Umbilical cord (tissue), 2 donors: ENCODE data around the gene GULP1. TPM values are rescaled to one million over a fixed set of nuclear protein-coding genes. Genes with fewer than 3 reads are reported as not detected.

Experiments used
- DNase-seq: peaks from one replicate; pipeline ENCODE4 v3.0.0-alpha.2; 2015; ENCODE audit warnings: low spot score
- total RNA-seq: library from RNA; depleted of rRNA; stranded (reverse); fragments of >200 nt; gene quantifications from one replicate; pipeline ENCODE4 v1.2.3, GENCODE V29; 2014; ENCODE audit warnings: low replicate concordance; ENCODE audit not compliant: insufficient read depth

The GULP1 gene
- total RNA-seq, 1 donor from 2014 or later = 64.3 TPM

DNA sequence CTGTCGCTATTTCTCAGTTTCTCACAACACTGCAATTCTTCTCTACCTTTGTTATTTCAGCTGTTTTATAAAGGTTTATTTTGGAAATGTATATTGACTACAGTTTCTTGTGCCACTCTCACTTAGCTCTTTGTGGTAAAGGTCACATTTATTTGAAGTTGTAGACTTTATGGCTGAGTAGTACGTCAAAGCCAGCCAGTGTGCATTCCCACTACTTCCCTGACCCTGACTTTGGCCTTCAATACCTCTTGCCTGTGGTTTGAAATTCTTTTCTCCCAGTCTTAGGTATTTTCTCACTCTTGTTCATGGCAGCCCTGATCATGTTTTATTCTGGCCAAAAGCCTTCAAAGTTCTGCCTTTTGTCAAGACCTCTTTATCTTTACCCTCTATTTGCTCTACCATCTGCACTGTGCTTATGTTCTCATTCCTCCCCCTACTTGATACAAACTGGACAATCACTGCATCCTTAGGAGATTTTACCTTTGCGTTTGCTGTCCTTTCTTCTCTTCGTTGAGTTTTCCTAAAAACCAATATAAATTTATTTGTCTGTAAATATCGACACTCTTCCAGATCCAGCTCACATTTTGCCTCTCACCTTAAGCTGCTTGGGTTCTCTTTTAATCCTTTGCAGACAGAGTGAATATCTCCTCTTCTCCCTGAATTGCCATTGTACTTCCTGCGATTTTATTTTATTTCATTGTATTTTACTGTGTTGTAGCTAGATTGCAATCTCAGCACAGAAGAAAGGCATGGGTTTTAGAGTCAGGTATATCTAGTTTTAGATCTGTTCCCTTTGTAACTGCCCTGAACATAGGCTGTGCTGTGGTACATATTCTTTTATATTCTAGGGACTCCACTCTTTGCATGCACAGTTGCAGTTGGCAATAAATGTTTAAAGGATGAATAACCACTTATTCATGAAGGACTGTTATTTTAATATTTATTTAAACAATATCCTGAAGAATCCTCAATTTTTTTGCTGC, 31.2 kb downstream of the GULP1 start:
- no peak for DNase-seq

DNA sequence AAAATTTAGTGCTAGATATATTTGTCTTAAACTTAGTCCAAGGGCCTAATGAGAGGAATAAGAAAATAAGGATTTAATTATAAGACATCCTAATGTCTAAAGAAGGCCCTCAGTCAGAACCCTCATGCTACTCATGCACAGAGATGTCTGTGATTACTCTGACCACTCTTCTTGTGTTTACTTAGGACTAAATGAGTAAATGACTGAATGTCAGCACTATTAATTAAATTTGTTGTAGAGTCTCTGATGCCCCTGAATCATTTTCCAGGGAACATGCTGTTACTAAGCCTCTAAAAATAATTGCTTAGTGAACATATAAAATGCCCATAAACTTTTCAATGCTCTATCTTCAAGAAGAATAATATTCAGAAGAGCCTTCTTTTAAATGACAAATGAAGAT, 32.4 kb downstream of the GULP1 start:
- DNase-seq = no peak

DNA sequence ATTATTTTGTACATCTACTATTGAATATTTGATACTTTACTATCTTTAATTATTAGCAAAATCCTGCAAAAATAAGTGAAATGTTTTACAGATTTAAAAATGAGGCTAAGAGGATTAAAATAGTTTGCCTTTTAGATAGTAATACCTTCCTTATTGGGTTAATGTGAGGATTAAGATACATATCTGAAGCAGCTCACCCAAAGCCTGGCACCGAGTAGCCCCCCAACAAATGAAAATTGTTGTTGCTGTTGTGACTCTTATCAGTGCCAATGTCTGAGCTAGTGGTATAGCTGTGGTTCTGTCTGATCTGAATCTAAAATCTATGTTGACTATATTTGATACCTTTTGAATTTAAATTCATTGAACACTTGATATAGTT, 34.6 kb downstream of the GULP1 start:
- no peak for DNase-seq

GRCh38 chr2:188326669-188327301, 35.1 kb downstream of the GULP1 start:
- DNase-seq = peak; percentile 42

DNA sequence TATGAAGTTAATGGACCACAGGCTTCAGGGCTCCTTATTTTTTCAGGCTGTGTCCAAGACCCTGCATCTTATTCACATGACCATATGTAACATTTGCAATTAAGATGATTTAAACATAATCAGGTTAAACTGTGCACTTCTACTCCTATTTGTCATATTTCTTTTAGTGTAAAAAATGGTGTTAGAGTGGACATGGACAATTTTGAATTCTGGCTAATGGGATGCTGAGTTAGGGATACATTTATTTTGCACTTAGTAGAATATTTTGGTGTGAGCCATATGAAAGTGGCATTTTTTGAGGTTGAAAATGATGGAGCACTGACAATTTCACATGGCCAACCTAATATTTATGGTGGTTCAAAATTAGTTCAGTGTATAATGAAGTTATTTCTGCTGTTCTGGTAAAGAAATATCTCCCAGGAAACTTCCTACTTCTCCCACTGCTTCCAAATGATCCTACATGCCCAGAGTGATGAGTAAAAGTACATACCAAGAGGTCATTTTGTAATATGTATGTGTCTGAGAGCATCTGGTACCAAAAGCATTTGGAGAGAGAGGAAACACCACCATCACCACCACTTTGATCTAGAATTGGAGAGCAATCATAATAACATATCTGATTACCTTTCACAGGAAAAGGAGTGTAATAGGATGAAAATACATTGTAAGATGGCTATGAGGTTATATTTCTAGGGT, 36.0 kb downstream of the GULP1 start:
- no peak for DNase-seq

DNA sequence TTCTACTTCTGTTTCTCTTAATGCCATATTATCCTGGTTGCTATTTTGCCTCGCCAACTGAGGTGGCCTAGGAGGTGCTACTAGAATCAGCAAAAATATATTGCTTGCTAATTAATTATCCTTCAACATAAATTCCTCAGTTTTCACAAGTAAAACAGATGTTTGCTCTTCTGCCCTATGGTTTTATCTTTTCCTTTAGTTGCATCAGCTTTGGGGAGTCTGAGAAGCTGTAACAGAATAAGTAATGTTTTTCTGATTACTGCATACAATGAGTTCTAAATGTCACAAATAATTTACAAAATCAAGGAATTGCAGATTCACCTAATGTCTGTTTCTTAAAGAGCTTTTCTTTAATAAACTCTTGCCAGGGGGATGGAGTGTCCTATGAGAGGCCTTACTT, 36.7 kb downstream of the GULP1 start:
- no peak for DNase-seq

DNA sequence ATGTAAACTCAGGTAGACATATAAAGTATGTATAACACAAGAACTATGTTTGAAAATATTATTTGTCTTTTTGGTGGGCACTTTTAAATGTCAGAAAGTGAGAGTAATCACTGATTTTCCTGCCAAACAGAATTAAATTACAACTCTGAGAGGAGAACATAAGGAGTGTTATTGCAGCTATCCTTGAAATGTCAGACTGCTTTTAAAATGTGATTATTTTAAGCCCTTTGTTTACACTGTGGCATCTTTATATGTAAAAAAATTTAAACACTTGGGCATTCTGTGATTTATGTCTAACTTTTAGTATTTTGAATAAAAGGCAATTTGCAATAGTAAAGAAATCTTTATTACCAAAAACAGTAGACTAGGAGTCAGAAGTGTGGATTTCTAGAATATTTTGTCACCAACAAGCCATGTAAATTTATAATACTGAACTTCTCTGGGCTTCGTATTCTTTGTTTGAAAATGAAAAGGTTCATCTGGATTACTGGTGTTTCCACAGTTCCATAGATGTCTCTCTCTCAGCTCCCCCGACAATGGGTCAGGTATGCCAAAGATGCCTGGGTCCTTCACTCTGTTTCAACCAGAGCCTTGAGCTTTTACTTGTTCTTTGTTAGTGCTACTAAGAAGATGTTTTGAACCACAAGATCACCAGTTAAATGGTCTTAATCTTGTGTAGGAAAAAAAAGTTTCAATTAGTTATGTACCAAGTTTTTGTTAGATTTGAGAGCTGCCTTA, 38.8 kb downstream of the GULP1 start:
- no peak for DNase-seq

GRCh38 chr2:188332619-188333018, 40.9 kb downstream of the GULP1 start:
- DNase-seq = peak; percentile 20

- DNase-seq = peak; percentile 43
Measured at GRCh38 chr2:188333751-188334524, 42.3 kb downstream of the GULP1 start.

DNA sequence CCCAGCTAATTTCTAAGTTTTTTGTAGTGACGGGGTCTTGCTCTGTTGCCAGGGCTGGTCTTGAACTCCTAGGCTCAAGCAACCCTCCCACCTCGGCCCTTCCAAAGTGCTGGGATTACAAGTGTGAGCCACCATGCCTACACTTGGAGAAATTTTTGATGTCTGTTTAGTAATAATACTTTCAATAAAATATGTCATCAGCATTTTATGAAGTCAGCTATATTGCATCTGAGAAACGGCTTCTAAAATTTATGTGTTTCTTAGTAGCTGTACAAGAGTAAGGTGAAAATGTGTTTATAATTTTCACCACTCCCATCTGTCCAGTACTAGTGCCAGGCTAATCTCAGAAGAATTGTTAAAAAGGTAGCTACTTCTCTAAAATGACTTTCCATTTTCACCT, 46.8 kb downstream of the GULP1 start:
- no peak for DNase-seq

GRCh38 chr2:188340257-188340656, 48.6 kb downstream of the GULP1 start:
- no peak for DNase-seq

DNA sequence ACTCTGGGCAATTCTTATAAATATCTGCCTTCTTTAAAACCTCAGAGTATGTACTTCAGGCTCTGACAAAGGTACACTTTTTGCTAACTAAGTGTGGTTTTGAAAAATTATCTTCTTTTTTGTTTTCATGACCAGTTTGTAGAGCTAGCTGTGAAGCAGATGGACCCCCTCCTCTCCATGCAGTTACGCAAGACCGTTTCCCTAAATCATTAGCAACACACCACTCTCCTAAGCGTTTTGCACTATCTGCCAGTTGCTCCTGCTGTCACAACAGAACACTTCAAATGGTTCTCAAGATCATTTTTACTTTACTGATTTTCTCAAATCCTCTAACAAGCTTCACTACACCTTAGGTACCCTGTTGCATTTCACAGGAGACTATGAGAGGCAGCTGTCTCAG, 53.3 kb downstream of the GULP1 start:
- no peak for DNase-seq

GRCh38 chr2:188345426-188345825, 53.8 kb downstream of the GULP1 start:
- DNase-seq = no peak

DNA sequence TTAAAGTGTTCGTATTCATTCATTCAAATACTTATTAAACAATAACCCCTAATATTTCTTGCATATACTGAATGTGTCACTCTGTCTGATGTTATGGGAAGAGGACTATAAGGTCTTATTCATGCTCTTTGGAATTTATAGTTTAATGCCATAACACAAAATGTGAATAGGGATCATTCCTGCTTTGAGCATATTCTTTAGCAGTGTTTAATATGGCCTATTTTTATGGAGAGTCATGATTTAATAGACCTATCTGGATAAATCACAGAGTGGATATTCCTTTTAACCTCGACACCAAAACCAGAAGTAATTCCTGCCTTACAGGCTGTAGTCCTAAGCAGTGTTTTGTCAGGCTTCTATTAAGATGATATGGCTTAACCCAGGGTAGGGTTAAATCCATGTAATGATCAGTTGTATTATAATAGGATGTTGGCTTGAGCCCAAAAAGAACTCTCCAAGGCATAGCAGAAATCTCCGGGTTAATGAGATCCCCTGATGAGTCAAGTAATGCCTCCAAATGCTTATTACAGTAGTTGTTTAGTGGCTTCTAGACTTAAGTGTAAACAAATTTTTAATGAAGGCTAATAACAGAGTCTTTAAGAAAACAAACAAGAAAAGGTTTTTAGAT, 54.3 kb downstream of the GULP1 start:
- DNase-seq = no peak

DNA sequence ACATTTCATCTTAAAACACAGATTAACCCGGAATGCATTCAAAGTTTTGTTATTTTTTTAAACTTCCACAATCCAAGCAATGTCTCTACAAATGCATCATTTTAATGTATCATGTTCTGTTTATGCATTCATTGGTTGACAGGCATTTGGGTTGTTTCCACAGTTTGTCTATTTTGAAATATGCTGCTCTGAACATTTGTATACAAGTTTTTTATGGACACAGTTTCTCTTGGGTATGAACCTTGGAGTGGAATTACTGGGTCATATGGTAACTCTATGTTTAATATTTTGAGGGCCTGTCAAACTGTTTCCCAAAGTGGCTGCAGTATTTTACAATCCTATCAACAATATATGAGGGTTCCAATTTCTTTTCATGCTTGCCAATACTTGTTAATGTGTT, 57.3 kb downstream of the GULP1 start:
- no peak for DNase-seq

- no peak for DNase-seq
Measured at GRCh38 chr2:188353282-188353681, 61.6 kb downstream of the GULP1 start.

DNA sequence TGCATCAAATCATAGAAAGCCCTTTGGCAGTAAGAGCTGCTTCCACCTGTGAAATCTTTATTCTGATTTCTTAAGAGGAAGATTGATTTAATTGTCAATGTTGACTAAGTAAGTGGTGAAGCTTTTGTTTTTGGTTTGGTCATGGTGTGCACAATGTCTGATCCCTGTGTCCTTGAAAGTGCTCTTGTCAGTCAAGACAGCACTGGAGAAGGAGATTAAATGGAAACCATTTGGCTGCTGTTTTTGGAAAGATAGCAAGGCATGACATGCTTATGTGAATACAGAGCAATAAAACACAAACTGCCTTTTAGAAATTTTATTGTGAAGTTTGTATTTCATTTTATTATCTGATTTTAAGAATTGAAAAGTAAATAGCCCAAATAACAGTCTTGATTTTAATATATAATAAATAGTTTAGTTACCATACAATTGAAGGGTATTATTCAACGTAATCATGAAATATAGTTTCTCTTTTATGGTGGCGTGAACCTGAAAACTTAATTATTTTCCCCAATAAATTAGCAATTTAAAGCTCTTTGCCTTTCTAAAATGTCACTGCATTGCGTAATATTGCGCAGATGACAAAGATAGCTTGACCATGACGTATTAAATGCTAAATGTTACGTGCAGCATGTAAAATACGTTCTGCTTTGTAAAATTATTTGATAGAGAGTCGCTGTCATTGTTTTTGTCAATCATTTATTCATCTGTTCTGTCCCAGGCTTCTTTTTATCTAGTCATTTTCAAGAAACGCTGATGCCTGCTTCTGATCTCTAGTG, 69.0 kb downstream of the GULP1 start:
- no peak for DNase-seq

GRCh38 chr2:188364033-188364630, 72.5 kb downstream of the GULP1 start:
- DNase-seq = no peak

GRCh38 chr2:188365058-188365641, 73.5 kb downstream of the GULP1 start:
- DNase-seq = no peak
